ENCODE measurements around the gene SEMA3A. TPM values are rescaled to one million over a fixed set of nuclear protein-coding genes. Genes with fewer than 3 reads are reported as not detected.

SEMA3A gene
- total and polyA plus RNA-seq, 4 donors: 11.7 to 32.0 (median 24.1) TPM

DNA sequence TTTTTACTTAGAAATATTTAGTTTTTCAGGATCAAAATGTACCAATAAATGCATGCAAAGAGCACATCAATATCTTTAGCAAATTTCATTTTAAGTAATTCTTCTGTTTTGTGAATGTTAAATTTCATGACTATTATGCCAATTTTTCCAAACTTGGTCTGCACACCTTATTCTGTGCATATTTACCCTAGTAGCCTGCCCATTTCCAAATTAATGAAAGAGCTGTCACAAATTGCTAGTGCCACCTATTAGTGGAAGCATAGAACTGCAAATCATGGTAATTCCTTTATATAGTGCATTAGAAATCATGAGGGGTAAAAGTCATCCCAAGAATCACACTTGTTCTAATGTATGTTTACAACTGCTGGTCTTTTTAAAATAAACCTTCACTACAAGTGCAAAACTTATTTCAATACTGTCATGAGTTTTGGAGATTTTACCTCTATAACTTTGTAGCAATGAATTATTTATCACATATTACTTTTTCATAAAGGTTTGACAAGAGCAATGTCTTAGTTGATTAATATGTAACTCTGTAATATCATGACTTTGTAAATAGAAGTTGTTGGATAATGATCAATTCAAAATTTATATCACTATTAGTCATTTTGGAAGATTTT is 5.7 kb downstream of the SEMA3A start:
- DNase-seq (ENCODE audit: low read depth in 4 of 6, low spot score in 6 of 6): peak in 1 of 6 donors; percentile 23
- H3K36me3 ChIP-seq (ENCODE audit: control insufficient read depth, insufficient read depth, low read length): no peaks in the 10 kb centered on the region
- no peak overlapping the region for H3K27ac ChIP-seq (ENCODE audit: low read depth, low read length)
- H3K4me3 ChIP-seq (ENCODE audit: low read depth, low read length): no peak overlapping the region
- no peaks in the 10 kb centered on the region for H3K9me3 ChIP-seq (ENCODE audit: control insufficient read depth, insufficient read depth, low read length)
- H3K4me1 ChIP-seq (ENCODE audit: control insufficient read depth, insufficient read depth, low read length): no peaks in the 10 kb centered on the region
- no peaks in the 10 kb centered on the region for H3K27me3 ChIP-seq (ENCODE audit: control insufficient read depth, insufficient read depth, low read length)

GRCh38 chr7:84187813-84188510 is 6.6 kb downstream of the SEMA3A start:
- Histone ChIP-seq H3K36me3 (ENCODE audit: control insufficient read depth, insufficient read depth, low read length) (no peaks in the 10 kb centered on the region), H3K4me1 (ENCODE audit: control insufficient read depth, insufficient read depth, low read length) (no peaks in the 10 kb centered on the region), H3K9me3 (ENCODE audit: control insufficient read depth, insufficient read depth, low read length) (no peaks in the 10 kb centered on the region), H3K4me3 (ENCODE audit: low read depth, low read length) (no peak overlapping the region), H3K27me3 (ENCODE audit: control insufficient read depth, insufficient read depth, low read length) (no peaks in the 10 kb centered on the region), H3K27ac (ENCODE audit: low read depth, low read length) (no peak overlapping the region)
- no CpG with 5 or more reads among the region's 2 CpGs for WGBS (ENCODE audit: insufficient coverage)
- DNase-seq (ENCODE audit: low read depth in 4 of 6, low spot score in 6 of 6): no peak

GRCh38 chr7:84187087-84187805 is 7.3 kb downstream of the SEMA3A start:
- DNase-seq (ENCODE audit: low read depth in 4 of 6, low spot score in 6 of 6): no peak
- Histone ChIP-seq H3K4me3 (ENCODE audit: low read depth, low read length) (no peak overlapping the region), H3K27ac (ENCODE audit: low read depth, low read length) (no peak overlapping the region), H3K36me3 (ENCODE audit: control insufficient read depth, insufficient read depth, low read length) (no peaks in the 10 kb centered on the region), H3K9me3 (ENCODE audit: control insufficient read depth, insufficient read depth, low read length) (no peaks in the 10 kb centered on the region), H3K27me3 (ENCODE audit: control insufficient read depth, insufficient read depth, low read length) (no peaks in the 10 kb centered on the region), H3K4me1 (ENCODE audit: control insufficient read depth, insufficient read depth, low read length) (no peaks in the 10 kb centered on the region)

GRCh38 chr7:84183741-84184140 is 10.8 kb downstream of the SEMA3A start:
- Histone ChIP-seq H3K27me3 (ENCODE audit: control insufficient read depth, insufficient read depth, low read length) (no peaks in the 10 kb centered on the region), H3K9me3 (ENCODE audit: control insufficient read depth, insufficient read depth, low read length) (no peaks in the 10 kb centered on the region), H3K27ac (ENCODE audit: low read depth, low read length) (no peak overlapping the region), H3K36me3 (ENCODE audit: control insufficient read depth, insufficient read depth, low read length) (no peaks in the 10 kb centered on the region), H3K4me3 (ENCODE audit: low read depth, low read length) (no peak overlapping the region), H3K4me1 (ENCODE audit: control insufficient read depth, insufficient read depth, low read length) (no peaks in the 10 kb centered on the region)
- no CpG with 5 or more reads among the region's 1 CpG for WGBS (ENCODE audit: insufficient coverage)
- DNase-seq (ENCODE audit: low read depth in 4 of 6, low spot score in 6 of 6): no peak

DNA sequence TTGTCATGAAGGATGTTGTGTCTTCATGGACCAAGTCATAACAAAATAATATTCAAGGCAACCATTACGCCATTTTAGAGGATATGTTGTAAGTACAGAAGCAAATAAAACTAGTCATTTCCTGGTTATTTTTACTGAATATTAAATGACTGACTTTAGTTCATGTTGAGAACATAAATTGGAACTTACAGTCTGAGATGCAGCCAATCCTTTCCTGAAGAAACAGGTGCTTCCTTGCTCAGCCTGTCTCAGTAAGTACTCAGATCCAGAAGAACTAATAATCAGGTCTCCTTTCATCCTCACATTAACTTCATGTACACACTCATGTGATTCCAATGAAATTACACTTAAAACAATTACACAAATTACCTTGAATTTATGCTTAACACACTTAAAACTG is 12.3 kb downstream of the SEMA3A start:
- Histone ChIP-seq H3K27me3 (ENCODE audit: control insufficient read depth, insufficient read depth, low read length) (no peaks in the 10 kb centered on the region), H3K27ac (ENCODE audit: low read depth, low read length) (no peak overlapping the region)
- no CpG with 5 or more reads among the region's 1 CpG for WGBS (ENCODE audit: insufficient coverage)

DNA sequence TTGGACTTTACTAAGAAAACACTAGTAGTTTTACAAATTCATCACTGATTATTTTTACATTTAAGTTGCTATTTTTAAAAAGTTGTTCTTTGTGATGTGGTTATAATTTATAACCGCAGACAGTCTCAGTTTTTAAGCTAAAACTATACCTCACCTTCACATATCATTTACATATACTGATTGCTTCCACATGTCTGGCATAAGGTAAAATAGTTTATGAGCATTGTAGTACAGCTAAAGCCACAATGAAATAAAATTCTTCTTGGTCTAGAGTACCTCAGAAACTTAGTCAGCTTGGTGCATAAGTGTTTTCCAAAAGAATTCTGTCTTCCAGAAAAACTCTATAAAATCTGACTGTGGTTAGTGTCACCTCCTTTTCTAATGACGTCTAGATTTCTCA is 13.0 kb downstream of the SEMA3A start:
- no CpG with 5 or more reads among the region's 2 CpGs for WGBS (ENCODE audit: insufficient coverage)
- Histone ChIP-seq H3K9me3 (ENCODE audit: control insufficient read depth, insufficient read depth, low read length) (no peaks in the 10 kb centered on the region), H3K27ac (ENCODE audit: low read depth, low read length) (no peak overlapping the region), H3K27me3 (ENCODE audit: control insufficient read depth, insufficient read depth, low read length) (no peaks in the 10 kb centered on the region), H3K4me3 (ENCODE audit: low read depth, low read length) (no peak overlapping the region), H3K4me1 (ENCODE audit: control insufficient read depth, insufficient read depth, low read length) (no peaks in the 10 kb centered on the region), H3K36me3 (ENCODE audit: control insufficient read depth, insufficient read depth, low read length) (no peaks in the 10 kb centered on the region)
- DNase-seq (ENCODE audit: low read depth in 4 of 6, low spot score in 6 of 6): no peak

More for the DNA sequence above, 12.3 kb downstream of the SEMA3A start:
- Histone ChIP-seq H3K4me3 (ENCODE audit: low read depth, low read length) (no peak overlapping the region), H3K36me3 (ENCODE audit: control insufficient read depth, insufficient read depth, low read length) (no peaks in the 10 kb centered on the region), H3K9me3 (ENCODE audit: control insufficient read depth, insufficient read depth, low read length) (no peaks in the 10 kb centered on the region), H3K4me1 (ENCODE audit: control insufficient read depth, insufficient read depth, low read length) (no peaks in the 10 kb centered on the region)
- DNase-seq (ENCODE audit: low read depth in 4 of 6, low spot score in 6 of 6): no peak

GRCh38 chr7:84177758-84178412 is 16.7 kb downstream of the SEMA3A start:
- WGBS (ENCODE audit: insufficient coverage): no CpG with 5 or more reads among the region's 3 CpGs
- H3K36me3 ChIP-seq (ENCODE audit: control insufficient read depth, insufficient read depth, low read length): no peaks in the 10 kb centered on the region
- H3K27me3 ChIP-seq (ENCODE audit: control insufficient read depth, insufficient read depth, low read length): no peaks in the 10 kb centered on the region
- peaks cover 3% of the 10 kb centered on the region for H3K9me3 ChIP-seq (ENCODE audit: control insufficient read depth, insufficient read depth, low read length)
- H3K4me1 ChIP-seq (ENCODE audit: control insufficient read depth, insufficient read depth, low read length): no peaks in the 10 kb centered on the region
- H3K4me3 ChIP-seq (ENCODE audit: low read depth, low read length): no peak overlapping the region
- H3K27ac ChIP-seq (ENCODE audit: low read depth, low read length): no peak overlapping the region
- DNase-seq (ENCODE audit: low read depth in 4 of 6, low spot score in 6 of 6): no peak

- WGBS (ENCODE audit: insufficient coverage): no CpG with 5 or more reads among the region's 2 CpGs
- Histone ChIP-seq H3K4me3 (ENCODE audit: low read depth, low read length) (no peak overlapping the region), H3K27me3 (ENCODE audit: control insufficient read depth, insufficient read depth, low read length) (no peaks in the 10 kb centered on the region), H3K36me3 (ENCODE audit: control insufficient read depth, insufficient read depth, low read length) (no peaks in the 10 kb centered on the region), H3K27ac (ENCODE audit: low read depth, low read length) (no peak overlapping the region), H3K9me3 (ENCODE audit: control insufficient read depth, insufficient read depth, low read length) (peaks cover 3% of the 10 kb centered on the region), H3K4me1 (ENCODE audit: control insufficient read depth, insufficient read depth, low read length) (no peaks in the 10 kb centered on the region)
- DNase-seq (ENCODE audit: low read depth in 4 of 6, low spot score in 6 of 6): no peak
These were observed 17.9 kb downstream of the SEMA3A start for GRCh38 chr7:84176716-84177115.

GRCh38 chr7:84175461-84175860 is 19.1 kb downstream of the SEMA3A start:
- Histone ChIP-seq H3K9me3 (ENCODE audit: control insufficient read depth, insufficient read depth, low read length) (peaks cover 3% of the 10 kb centered on the region), H3K4me3 (ENCODE audit: low read depth, low read length) (no peak overlapping the region)
- 100% methylated on average over 1 of the region's 2 CpGs for WGBS (ENCODE audit: insufficient coverage)

More at GRCh38 chr7:84175461-84175860, 19.1 kb downstream of the SEMA3A start:
- no peaks in the 10 kb centered on the region for H3K27me3 ChIP-seq (ENCODE audit: control insufficient read depth, insufficient read depth, low read length)
- H3K27ac ChIP-seq (ENCODE audit: low read depth, low read length): no peak overlapping the region
- DNase-seq (ENCODE audit: low read depth in 4 of 6, low spot score in 6 of 6): no peak
- no peaks in the 10 kb centered on the region for H3K36me3 ChIP-seq (ENCODE audit: control insufficient read depth, insufficient read depth, low read length)
- H3K4me1 ChIP-seq (ENCODE audit: control insufficient read depth, insufficient read depth, low read length): no peaks in the 10 kb centered on the region

All from spinal cord (tissue), 10 donors.